NCI-H460 (cell line): Measurements from ENCODE around the gene FRRS1. TPM values are rescaled to one million over a fixed set of nuclear protein-coding genes. Genes with fewer than 3 reads are reported as not detected.

Experiments used
- small RNA-seq, 2 experiments: library from RNA; depleted of rRNA; stranded (forward); fragments of <200 nt; gene quantifications; one replicate each; pipeline ENCODE3, GENCODE V24; 2014
- total RNA-seq: library from RNA; depleted of rRNA; stranded (reverse); fragments of >200 nt; shearing (Covaris generic); gene quantifications from 2 replicates; pipeline ENCODE4 v1.2.3, GENCODE V29; 2014; rRNA removed

FRRS1 gene
- total RNA-seq, 1 experiment from 2014 or later, result 9.3 TPM

Small RNAs within 50 kb of the gene (small RNA-seq; reads per million reads assigned to genes)
- gene RF00019 (0 reads per million in 2 experiments), gene RNU4-75P (0 reads per million in 2 experiments)

Other genes starting within 250 kb of the FRRS1 start
- 3.9 and 5.2 TPM in 2 replicates for gene PALMD, start 120.5 kb downstream of the FRRS1 start, total RNA-seq
- 8.3 and 9.2 TPM in 2 replicates for gene AGL, start 83.7 kb upstream of the FRRS1 start, total RNA-seq
- 22.9 and 31.9 TPM in 2 replicates for gene SLC35A3, start 203.4 kb upstream of the FRRS1 start, total RNA-seq